H1 (cell line): ENCODE results near the gene MSI2. TPM values are rescaled to one million over a fixed set of nuclear protein-coding genes. Genes with fewer than 3 reads are reported as not detected.

Experiments used
- ATF3 ChIP-seq: IDR thresholded peaks from 2 replicates; pipeline ENCODE4 v1.6.1; 2011; ENCODE audit warnings: low read depth, mild to moderate bottlenecking, low read length; ENCODE audit not compliant: insufficient read depth
- CREB1 ChIP-seq: IDR thresholded peaks from 2 replicates; pipeline ENCODE4 v1.6.1; 2012; ENCODE audit warnings: inconsistent platforms
- KDM1A ChIP-seq: fragments of 200-600, 300-600 bp; sonication (generic); IDR thresholded peaks from 2 replicates; pipeline ENCODE4 v1.7.1; 2016; ENCODE audit warnings: mild to moderate bottlenecking, low read length, borderline replicate concordance
- RNF2 ChIP-seq: fragments of 200-900, 300-1000 bp; sonication (generic); IDR thresholded peaks from 2 replicates; pipeline ENCODE4 v1.7.1; 2016; ENCODE audit warnings: borderline replicate concordance, low read depth, mild to moderate bottlenecking, antibody characterized with exemption, low read length; ENCODE audit not compliant: poor library complexity, severe bottlenecking; ENCODE audit errors: missing control alignments
- polyA plus RNA-seq, 7 experiments: library from polyadenylated mRNA; depleted of rRNA in 3 of 7; stranded (reverse) in 5 of 7; unstranded in 2 of 7; fragments of >200 nt in 5 of 7; fragments of 200-250 nt in 2 of 7; gene quantifications; 1 replicate in 5 of 7; 2 replicates in 1 of 7; 4 replicates in 1 of 7; pipeline versions ENCODE4 v1.2.1 to v1.2.3, GENCODE V29; 2011 to 2013; ENCODE audit warnings: missing spikeins in 2 of 7, mixed read lengths in 2 of 7
- total RNA-seq: library from RNA; stranded (reverse); fragmentation: NEBNext Ultra II Directional; extraction: Animal tissue kit (Norgen Biotek cat#: 25700); gene quantifications from 2 replicates; pipeline ENCODE4 v1.2.1, GENCODE V29; 2021

Gene MSI2
- total and polyA plus RNA-seq, 2 of the 8 experiments (the other 6 are each of a cell fraction or from before 2014, with no cell fraction given), result 36.7 to 80.6 TPM

DNA sequence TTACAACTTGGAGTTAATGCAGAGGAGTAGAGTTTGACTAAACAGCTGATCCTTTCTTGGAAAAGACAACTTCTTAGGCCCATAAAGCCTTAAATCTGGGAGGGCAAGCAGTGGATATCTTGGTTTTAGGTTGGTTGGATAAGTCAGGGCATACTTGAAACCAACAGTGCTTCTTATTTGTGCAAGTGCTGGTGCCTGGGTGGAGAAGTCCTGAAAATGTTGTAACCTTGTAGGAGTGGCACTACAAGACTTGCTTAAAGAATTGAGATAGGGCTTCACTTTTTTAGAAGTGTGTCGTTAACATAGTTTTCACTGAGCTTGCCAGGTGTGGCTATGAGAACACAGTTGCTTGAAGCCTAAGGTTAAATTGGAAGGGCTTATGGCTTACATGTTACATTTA lies 6.2 kb downstream of the MSI2 start (continued):
- TF ChIP-seq RNF2 (no peak), KDM1A (no peak), CREB1 (no peak), ATF3 (no peak)
- TF ChIP-seq, all 59 proteins: peak for 0
